Erythroblast (primary cell): ENCODE measurements around the gene CDCP2.

Experiments
- GATA1 ChIP-seq: IDR thresholded peaks from 2 replicates; pipeline ENCODE4 v1.6.1; 2011; ENCODE audit warnings: low read depth, mild to moderate bottlenecking, control low read depth, low read length, moderate library complexity
- POLR2A ChIP-seq: IDR thresholded peaks from 2 replicates; pipeline ENCODE4 v1.6.1; 2011; ENCODE audit warnings: mild to moderate bottlenecking, low read length

GRCh38 chr1:54125386-54126070 lies 27.3 kb downstream of the CDCP2 start:
- TF ChIP-seq POLR2A = no peak
- TF ChIP-seq GATA1 = no peak
